Measurements from ENCODE around the gene TAS2R41.

GRCh38 chr7:143467724-143468123 lies 9.9 kb upstream of the TAS2R41 start:
- TF ChIP-seq CTCF (conservative IDR thresholded peaks at IDR 0.05; ENCODE audit: low read depth, low read length) (no peak), EZH2phosphoT487 (IDR thresholded peaks at IDR 0.05; ENCODE audit: borderline replicate concordance, low read length) (no peak), EZH2 (IDR thresholded peaks at IDR 0.05; ENCODE audit: low read length, unreplicated experiment) (no peak)
